ENCODE data around the gene CYP46A1.
A peak's percentile ranks its signal among the peaks of the same experiment; 100 is the strongest.
"Not testable (repeated sequence)": the region's sequence is repeated elsewhere in the genome, so short reads cannot be mapped to it uniquely, and the experiment has no call there.

The CYP46A1 gene

DNA sequence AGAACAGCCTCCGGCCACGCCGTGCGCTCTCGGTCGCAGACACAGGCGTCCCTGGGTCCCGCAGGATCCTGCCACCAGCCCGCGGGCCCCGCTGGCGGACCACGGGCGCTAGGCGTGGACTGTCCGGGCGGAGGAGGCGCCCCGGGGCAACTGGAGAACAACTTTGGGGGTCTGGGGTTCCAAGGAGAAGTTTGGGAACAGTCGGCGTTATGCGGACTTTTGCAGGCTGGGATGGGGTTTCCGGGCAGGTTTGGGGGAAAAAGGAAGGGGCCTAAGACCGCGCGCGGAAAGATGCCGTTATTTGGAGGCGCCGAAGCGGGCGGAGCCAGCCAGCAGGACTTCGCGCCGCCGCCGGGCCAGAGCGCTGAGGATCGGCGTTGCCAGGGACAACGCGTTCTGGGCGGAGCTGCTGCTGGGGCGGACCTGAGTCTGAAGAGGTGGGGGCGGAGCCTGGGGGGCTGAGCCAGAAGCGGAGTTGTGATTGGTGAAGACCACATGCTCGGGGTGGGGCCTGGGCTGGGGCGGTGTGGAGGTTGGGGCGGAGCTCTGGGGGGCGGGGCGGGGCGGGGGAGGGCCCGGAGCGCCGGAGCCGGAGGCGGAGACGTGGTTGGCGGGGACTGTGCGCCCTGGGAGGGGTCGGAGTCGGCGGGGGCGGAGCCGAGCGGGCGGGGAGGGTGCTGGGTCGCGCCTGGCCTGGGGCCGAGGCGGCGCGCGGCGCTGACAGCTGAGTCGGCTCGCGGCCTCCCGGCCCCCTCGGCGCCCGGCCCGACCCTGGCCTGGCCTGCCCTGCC lies at the start of gene CYP46A1:
Gene CYP46A1, plus strand, starts transcription at position 680 of the 791 bp plus-strand sequence. CDS start 120 bp downstream, outside the sequence.
- peak within 1 kb of the TSS; percentile 93 for H3K4me3 ChIP-seq (ENCODE audit: low read depth, low read length)
- DNase-seq (ENCODE audit: low read depth) = peak; percentile 98
- in situ Hi-C loops (cut with HindIII; ENCODE audit: low sequenced_read_pairs) = no loop called here
- no peak for TF ChIP-seq CTCF (IDR thresholded peaks at IDR 0.05; ENCODE audit: low read depth, low read length, missing control alignments)

- no peak for TF ChIP-seq CTCF (IDR thresholded peaks at IDR 0.05; ENCODE audit: low read depth, low read length, missing control alignments)
- in situ Hi-C loops (cut with HindIII; ENCODE audit: low sequenced_read_pairs) = no loop called here
- no peak for DNase-seq (ENCODE audit: low read depth)
- no peak overlapping the region for H3K4me3 ChIP-seq (ENCODE audit: low read depth, low read length)
These were observed 49.7 kb upstream of the CYP46A1 start for GRCh38 chr14:99634443-99634842.

DNA sequence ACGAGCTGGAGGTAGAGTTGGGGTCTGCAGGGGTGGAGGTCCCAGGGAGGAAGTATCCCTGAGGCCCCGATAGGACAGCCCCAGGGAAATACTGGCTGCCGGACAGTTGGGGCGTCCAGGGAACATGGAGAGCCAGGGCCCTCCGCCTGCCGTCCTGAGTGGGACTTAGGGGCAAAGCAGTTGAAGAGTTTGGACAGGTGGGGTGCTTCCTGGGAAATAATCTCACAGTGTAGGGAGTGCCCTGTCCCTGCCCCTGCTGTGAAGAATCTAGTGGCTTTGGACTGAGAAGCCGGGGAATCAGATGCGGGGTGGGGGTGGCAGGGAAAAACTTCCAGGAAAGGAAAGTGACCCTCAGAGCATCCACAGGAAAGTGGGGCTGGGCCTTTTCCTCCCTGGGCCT lies 49.0 kb upstream of the CYP46A1 start:
- TF ChIP-seq CTCF (IDR thresholded peaks at IDR 0.05; ENCODE audit: low read depth, low read length, missing control alignments) = no peak
- in situ Hi-C loops (cut with HindIII; ENCODE audit: low sequenced_read_pairs) = no loop called here
- no peak for DNase-seq (ENCODE audit: low read depth)
- H3K4me3 ChIP-seq (ENCODE audit: low read depth, low read length) = no peak overlapping the region

DNA sequence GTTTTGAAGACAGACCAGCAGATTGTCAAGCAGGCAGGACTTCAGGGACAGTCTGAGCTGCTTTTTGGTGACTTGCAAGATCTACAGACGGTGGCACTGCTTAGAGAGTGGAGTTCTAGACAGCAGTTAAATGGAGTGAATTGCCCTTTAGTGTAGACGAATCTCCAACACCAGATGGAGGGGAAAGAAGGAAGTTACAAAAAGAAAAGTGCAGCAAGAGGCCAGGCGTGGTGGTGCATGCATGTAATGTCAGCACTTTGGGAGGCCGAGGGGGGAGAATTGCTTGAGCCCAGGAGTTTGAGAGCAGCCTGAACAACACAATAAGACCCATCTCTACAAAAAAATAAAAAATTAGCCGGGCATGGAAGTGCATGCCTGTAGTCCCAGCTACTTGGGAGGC lies 47.6 kb upstream of the CYP46A1 start:
- no peak overlapping the region for H3K4me3 ChIP-seq (ENCODE audit: low read depth, low read length)
- no peak for DNase-seq (ENCODE audit: low read depth)
- in situ Hi-C loops (cut with HindIII; ENCODE audit: low sequenced_read_pairs) = no loop called here
- TF ChIP-seq CTCF (IDR thresholded peaks at IDR 0.05; ENCODE audit: low read depth, low read length, missing control alignments) = no peak

DNA sequence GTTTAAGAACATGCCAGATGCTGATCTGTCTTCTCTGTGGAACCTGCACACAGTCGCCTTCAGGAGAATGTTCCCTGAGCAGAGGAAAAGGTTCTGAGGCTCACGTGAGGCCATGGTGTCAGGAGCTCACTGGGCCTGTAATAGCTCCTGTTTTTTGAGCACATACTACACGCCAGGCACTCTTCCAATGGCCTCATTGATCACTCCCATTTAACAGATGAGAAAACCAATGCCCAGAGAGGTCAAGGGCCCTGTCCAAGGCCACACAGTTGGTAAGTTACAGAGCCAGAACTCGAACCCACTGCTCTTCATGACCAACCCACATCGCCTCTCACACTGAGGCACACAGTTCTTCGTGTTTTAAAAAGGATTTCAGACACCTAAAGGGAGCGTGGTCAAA lies 46.5 kb upstream of the CYP46A1 start:
- H3K4me3 ChIP-seq (ENCODE audit: low read depth, low read length) = no peak overlapping the region
- no peak for TF ChIP-seq CTCF (IDR thresholded peaks at IDR 0.05; ENCODE audit: low read depth, low read length, missing control alignments)
- in situ Hi-C loops (cut with HindIII; ENCODE audit: low sequenced_read_pairs) = no loop called here
- DNase-seq (ENCODE audit: low read depth) = no peak

DNA sequence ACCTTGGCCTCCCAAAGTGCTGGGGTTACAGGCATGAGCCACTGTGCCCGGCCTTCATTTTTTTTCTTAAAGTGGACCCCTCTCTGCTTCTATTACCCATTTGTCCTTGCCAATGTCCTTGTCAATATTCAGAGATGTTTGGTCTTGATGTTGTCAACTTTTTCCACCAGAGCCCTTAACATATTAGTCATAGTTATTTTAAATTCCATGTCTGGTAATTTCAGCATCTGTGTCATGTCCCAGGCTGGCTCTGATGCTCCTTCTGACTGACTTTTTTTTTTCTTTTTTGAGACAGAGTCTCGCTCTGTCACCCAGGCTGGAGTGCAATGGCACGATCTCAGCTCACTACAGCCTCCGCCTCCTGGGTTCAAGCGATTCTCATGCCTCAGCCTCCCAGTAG lies 41.3 kb upstream of the CYP46A1 start:
- in situ Hi-C loops (cut with HindIII; ENCODE audit: low sequenced_read_pairs); H3K4me3 ChIP-seq (ENCODE audit: low read depth, low read length); DNase-seq (ENCODE audit: low read depth): not testable (repeated sequence)

GRCh38 chr14:99643343-99643742 lies 40.8 kb upstream of the CYP46A1 start:
- H3K4me3 ChIP-seq (ENCODE audit: low read depth, low read length) = no peak overlapping the region
- no peak for TF ChIP-seq CTCF (IDR thresholded peaks at IDR 0.05; ENCODE audit: low read depth, low read length, missing control alignments)
- in situ Hi-C loops (cut with HindIII; ENCODE audit: low sequenced_read_pairs) = no loop called here
- DNase-seq (ENCODE audit: low read depth) = no peak

All from astrocyte of the cerebellum (primary cell).